Measurements from ENCODE around the gene KIF13A.

DNA sequence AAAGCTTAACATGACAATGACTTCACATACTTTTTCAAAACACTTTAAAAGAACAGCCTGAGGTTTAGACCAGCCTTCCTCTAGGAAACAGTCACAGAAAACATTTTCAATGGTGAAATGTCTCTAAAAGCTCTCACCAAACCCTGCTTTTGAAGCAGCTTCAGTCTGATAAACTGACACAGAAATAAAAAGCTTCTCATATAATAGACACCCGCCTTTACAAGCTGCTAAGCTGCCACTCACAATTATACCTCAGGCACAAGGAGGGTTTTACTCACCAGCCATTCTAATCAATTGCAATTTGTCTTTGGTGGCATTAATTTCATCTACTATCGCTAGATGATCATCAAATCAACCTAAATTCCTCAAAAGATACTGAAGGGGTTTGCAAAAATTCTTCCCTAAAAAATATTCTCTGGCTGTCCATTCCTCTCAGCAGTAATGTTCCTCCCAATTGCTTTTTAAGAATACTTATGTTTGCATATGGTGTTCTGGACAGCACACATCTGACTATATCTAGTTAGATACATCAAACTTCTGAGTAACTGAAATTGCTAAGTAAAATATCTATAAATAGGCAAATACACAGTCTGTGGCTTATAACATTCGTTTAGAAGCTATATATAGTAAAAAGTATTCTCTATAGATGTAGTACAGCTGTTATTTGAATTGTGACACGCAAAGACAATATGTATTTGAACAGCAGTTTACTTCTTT is 29.4 kb downstream of the KIF13A start:
- TF ChIP-seq, protein P1, sequence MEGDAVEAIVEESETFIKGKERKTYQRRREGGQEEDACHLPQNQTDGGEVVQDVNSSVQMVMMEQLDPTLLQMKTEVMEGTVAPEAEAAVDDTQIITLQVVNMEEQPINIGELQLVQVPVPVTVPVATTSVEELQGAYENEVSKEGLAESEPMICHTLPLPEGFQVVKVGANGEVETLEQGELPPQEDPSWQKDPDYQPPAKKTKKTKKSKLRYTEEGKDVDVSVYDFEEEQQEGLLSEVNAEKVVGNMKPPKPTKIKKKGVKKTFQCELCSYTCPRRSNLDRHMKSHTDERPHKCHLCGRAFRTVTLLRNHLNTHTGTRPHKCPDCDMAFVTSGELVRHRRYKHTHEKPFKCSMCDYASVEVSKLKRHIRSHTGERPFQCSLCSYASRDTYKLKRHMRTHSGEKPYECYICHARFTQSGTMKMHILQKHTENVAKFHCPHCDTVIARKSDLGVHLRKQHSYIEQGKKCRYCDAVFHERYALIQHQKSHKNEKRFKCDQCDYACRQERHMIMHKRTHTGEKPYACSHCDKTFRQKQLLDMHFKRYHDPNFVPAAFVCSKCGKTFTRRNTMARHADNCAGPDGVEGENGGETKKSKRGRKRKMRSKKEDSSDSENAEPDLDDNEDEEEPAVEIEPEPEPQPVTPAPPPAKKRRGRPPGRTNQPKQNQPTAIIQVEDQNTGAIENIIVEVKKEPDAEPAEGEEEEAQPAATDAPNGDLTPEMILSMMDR (IDR thresholded peaks at IDR 0.05): no peak
- no peak for TF ChIP-seq ZFX (IDR thresholded peaks at IDR 0.05; ENCODE audit: borderline replicate concordance)

Measured in 22Rv1 (cell line).